Gastrocnemius medialis (tissue), 4 donors: ENCODE data around the gene TANK.

ENCODE experiments used
- CTCF ChIP-seq, 5 experiments: fragments of 450-650 bp in 3 of 5; fragments of 200-600 bp in 2 of 5; sonication (generic) in 2 of 5; IDR thresholded peaks in 4 of 5; conservative IDR thresholded peaks in 1 of 5; 1 replicate in 4 of 5; 2 replicates in 1 of 5; pipeline ENCODE4 v1.5.1; 2016 to 2019; ENCODE audit warnings: antibody characterized with exemption in 5 of 5, mild to moderate bottlenecking in 3 of 5, moderate library complexity in 3 of 5
- POLR2A ChIP-seq, 2 donors: fragments of 450-650 bp; IDR thresholded peaks; one replicate each; pipeline ENCODE4 v1.6.1; 2017; ENCODE audit warnings: antibody characterized with exemption in 2 of 2, mild to moderate bottlenecking in 2 of 2, moderate library complexity in 2 of 2

GRCh38 chr2:161233858-161234431 is 73.7 kb downstream of the TANK start:
- TF ChIP-seq CTCF (IDR thresholded peaks at IDR 0.05 in 4 of 5, conservative IDR thresholded peaks at IDR 0.05 in 1 of 5), result no peak
- no peak for TF ChIP-seq POLR2A (IDR thresholded peaks at IDR 0.05)
